ENCODE data around the gene NOD2.
A peak's percentile ranks its signal among the peaks of the same experiment; 100 is the strongest.

The NOD2 gene

DNA sequence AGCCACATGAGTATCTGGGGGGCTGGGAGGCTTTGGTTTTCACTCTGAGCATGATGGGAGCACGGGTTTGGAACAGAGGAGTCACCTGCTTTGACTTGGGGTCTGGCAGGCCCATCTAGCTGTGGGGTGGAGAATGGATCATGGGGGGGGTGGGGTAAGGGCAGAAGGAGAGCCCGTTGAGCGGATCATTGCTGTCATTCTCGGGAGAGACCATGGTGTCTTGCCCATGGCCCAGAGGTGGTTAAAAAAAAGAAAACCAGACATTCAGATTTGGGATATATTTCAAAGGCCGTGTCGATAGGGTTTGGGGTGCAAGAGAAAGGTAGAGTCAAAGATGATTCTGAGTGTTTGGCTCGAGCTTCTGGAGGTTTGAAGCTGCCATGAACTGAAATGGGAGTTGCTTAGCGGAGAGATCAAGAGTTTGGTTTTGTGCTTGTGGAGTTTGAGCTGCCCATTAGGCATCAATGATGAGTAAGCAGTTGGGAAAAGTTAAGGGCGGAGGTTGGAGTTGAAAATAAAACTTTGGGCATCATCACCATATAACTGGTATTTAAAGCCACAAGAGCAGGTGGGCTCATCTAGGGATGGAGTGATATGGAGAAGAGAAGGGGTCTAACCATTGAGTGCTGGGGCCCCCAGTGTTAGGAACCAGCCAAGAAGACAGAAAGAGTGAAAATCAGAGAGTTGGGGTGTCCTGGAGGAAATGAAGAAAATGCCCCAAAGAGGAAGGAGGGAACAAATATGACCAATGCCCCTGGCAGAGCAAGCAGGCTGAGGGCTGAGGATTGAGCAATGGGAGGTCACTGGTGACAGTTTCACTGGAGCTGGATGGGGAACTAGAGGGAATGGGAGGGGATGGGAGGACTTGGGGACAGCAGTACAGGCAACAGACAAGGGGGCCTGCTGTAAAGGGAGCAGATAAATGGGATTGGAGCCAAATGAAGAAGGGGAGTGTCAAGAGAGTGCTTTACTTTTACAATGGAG is 1.9 kb downstream of the NOD2 start:
- no peak for DNase-seq

- DNase-seq, result no peak
Observed at GRCh38 chr16:50696126-50696525, 2.7 kb downstream of the NOD2 start.

DNA sequence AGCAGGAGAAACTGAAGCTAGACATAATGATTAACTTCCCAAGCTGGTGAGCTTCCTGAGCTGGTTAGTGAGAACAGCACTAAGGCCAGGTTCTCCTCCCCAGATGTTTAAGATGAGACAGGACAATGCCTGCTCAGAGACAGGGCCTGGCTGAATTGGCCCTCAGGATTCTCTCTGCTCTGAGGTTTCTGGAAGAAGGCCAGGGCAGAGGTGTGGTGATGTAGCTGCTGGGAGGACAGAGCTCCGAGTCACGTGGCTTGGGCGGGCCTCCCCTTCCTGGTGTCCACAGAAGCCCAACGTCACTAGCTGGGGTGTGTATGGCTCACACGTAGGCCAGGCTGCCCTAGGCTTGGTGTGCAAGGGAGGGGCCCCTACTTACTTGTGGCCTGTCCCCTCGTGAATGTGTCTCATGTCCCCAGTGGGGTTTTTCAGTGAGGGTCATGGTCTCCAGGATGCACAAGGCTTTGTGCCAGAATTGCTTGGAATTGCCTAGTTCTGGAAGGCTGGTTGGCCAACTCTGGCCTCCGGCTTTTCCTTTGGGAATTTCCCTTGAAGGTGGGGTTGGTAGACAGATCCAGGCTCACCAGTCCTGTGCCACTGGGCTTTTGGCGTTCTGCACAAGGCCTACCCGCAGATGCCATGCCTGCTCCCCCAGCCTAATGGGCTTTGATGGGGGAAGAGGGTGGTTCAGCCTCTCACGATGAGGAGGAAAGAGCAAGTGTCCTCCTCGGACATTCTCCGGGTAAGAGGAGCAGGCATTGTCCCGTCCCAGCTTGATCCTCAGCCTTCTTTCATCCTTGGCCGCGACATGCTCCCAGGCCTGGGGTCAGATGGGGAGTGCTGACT is 3.4 kb downstream of the NOD2 start:
- no peak for DNase-seq

GRCh38 chr16:50697421-50697715 is 4.0 kb downstream of the NOD2 start:
- no peak for DNase-seq

GRCh38 chr16:50697881-50698767 is 4.7 kb downstream of the NOD2 start:
- no peak for DNase-seq

- DNase-seq, result no peak
Observed at GRCh38 chr16:50699326-50700159, 6.1 kb downstream of the NOD2 start.

- peak; percentile 18 for DNase-seq
Observed at GRCh38 chr16:50702725-50703124, 9.3 kb downstream of the NOD2 start.

DNA sequence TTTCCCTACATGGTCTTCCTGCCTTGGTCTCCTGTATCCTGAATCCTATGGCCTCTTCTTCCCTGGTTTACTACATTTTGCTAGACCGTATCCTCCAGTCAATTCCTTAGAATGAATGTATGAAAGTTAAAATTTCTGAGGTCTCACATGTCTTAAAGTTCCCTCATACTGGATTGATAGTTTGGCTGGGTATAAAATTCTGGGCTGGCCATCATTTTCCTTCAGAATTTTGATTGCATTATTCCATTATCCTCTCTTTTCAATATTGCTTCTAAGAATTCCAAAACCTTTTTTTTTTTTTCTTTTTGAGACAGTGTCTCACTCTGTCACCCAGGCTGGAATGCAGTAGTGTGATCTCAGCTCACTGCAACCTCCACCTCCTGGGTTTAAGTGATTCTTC is 10.8 kb downstream of the NOD2 start:
- DNase-seq, result no peak

DNA sequence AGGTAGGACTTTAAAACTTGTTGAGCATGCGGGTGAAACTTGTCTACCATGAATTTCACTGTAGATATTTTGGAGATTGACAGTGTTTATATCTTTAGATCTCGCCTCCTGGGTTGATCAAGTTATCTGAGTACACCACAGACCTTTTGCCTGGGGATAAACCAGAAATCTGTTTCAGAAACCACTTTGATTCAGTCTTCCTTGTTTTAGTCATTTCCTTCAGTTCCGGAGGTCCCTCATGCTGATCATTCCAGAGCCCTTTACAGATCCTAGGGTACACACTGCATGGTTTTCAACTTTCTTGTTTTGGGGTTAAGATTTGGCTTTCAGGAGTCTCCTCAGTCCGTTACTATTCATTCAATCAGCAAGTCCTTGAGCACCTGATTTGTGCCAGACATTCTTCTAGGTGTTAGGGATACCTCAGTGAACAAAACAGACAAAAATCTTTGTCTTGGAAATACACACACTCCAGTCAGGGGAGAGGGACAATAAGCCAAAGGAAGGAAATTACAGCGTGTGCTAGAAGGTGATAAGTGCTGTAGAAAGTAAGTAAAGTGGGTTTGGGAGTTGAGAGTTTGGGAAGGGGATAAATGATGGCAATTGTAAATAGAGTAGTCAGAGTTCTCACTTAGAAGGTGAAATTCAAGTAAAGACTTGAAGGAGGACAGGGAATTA is 12.2 kb downstream of the NOD2 start:
- DNase-seq, result no peak

DNA sequence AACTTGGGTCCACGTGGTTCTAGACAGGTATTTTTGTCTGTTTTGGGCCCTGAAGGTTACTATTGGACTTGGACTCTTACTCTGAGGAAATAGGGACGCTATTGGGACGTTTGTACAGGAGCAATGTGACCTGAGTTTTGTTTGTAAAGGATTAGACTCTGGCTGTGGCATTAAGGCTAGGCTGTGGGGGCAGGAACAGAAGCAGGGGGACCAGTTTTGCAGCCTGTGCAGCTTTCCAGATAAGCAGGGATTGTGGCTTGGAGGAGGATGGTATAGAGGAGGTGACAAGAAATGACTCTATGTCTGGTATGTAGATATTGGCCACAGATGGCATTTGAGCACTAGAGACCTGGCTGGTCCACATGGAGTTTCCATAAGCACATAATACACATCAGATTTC is 12.8 kb downstream of the NOD2 start:
- no peak for DNase-seq

- no peak for DNase-seq
Observed at GRCh38 chr16:50708373-50709060, 15.1 kb downstream of the NOD2 start.

DNA sequence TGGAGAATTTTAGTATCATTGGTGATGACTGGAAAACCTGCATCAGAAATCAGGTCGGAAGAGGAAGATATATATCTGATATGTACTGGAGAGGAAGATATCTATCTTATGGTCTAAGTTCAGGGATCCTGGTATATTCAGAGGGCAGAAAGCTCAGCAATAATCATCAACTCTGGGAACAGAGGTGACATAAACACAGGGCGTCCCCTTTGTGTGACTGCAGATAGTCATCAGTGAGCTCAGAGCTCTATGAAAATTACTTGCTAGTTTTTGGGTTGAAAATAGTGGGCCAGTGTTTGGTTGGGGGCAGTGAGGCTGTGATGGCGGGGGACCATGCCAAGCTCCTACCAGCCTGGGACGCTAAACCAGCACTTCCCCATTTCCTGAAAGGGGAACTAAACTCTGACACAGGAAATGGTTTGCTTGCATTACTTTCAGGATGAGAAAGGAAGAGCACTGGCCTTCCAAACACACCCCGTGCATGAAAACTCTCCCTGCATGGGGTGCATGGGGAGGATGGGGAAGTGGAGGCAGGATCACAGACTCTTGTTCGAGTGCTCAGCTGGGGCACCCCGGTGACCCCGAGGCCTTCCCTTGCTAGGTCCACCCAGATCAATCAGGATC is 15.8 kb downstream of the NOD2 start:
- no peak for DNase-seq

DNA sequence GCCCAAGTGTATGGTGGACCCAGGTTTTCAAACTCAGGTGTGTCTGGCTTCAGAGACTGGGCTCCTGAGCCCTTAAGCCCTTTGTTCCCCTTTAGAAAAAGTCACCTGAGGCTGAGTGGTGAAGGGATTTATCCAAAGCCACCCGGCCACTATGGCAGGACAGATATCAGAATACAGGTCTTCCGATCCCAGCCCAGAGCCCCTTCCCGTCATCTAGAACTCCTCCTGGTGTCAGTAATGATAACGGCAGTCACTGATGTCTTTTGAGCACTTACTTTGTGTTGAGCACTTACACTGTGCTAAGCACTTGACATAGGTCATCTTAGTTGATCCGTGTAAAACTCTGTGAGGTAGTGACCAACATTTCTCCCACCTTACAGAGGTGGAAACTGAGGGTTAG is 16.6 kb downstream of the NOD2 start:
- no peak for DNase-seq

DNA sequence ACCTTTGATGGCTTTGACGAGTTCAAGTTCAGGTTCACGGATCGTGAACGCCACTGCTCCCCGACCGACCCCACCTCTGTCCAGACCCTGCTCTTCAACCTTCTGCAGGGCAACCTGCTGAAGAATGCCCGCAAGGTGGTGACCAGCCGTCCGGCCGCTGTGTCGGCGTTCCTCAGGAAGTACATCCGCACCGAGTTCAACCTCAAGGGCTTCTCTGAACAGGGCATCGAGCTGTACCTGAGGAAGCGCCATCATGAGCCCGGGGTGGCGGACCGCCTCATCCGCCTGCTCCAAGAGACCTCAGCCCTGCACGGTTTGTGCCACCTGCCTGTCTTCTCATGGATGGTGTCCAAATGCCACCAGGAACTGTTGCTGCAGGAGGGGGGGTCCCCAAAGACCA is 17.6 kb downstream of the NOD2 start:
- no peak for DNase-seq

DNA sequence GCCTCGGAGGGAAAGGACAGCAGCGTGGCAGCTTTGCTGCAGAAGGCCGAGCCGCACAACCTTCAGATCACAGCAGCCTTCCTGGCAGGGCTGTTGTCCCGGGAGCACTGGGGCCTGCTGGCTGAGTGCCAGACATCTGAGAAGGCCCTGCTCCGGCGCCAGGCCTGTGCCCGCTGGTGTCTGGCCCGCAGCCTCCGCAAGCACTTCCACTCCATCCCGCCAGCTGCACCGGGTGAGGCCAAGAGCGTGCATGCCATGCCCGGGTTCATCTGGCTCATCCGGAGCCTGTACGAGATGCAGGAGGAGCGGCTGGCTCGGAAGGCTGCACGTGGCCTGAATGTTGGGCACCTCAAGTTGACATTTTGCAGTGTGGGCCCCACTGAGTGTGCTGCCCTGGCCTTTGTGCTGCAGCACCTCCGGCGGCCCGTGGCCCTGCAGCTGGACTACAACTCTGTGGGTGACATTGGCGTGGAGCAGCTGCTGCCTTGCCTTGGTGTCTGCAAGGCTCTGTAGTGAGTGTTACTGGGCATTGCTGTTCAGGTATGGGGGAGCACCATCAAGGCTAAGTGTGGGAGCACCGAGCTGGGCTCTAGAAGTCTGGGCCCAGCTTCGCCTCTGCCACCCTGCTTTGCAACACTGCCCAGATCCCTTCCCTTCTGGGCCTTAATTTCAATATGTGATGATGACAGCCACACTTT is 18.6 kb downstream of the NOD2 start:
- DNase-seq, result no peak

DNA sequence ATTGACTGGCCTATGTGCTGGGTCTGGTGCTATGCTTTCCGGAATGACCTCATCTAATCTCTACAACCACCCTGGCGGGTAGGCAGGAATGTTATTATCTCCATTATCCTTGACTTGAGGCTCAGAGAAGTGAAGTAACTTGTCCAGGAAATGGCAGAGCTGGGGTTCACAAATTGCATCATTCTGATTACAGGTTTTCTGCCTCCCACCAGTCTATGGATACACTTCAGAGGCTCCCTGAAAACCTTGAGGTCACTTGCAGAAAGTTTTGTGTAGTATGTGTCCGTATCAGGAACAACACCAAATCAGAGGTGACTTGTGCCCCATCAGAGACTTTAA is 19.1 kb downstream of the NOD2 start:
- DNase-seq, result no peak

- no peak for DNase-seq
Observed at GRCh38 chr16:50712956-50713355, 19.6 kb downstream of the NOD2 start.

DNA sequence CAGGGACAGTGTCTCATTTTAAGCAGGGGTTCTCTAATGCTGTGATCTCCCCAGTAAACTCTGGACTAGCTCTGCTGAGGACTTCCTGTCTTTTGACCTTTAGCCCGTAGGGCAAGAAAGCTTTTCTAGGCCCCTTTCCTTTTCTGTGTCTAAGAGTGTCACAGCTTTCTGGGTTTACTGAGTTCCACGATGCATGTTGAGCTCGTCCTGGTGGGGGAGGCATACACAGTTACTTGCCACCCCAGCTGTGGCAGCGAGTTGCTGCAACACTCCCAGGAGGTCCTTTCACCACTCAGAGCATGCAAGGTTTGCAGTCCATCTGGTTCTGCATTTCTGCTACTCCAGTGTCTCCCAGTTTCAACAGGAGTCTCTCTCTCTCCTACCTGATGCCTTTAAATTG is 23.7 kb downstream of the NOD2 start:
- no peak for DNase-seq

DNA sequence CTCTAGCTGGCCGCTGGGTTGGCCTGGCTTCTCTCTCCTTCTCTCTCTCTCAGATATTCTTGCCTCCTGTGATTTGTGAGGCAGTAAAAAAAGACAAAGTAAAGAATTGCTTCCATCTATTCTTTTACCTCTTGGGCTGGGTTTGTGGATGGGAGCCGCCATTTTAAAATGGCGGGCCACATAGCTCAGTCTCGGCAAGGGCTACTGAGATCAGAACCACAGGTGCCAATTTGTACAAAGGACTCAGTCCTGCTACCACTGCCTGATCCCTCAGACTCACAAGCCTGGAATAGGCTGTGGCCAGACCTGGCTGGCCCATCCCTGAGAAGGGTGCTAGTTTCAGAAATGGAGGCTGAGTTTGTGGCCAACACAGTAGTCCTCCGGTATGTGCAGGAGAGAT is 24.1 kb downstream of the NOD2 start:
- no peak for DNase-seq
